H1 (cell line): ENCODE measurements around the gene CDH26. TPM values are rescaled to one million over a fixed set of nuclear protein-coding genes. Genes with fewer than 3 reads are reported as not detected.

ENCODE experiments used
- CTCF ChIA-PET: fragments of 300-600 bp; sonication (Branson Sonifier 250); formaldehyde crosslinking; loops from one replicate; lab custom pipeline; 2021; ENCODE audit not compliant: partially characterized antibody; lab: Charles Lee
- POLR2A ChIA-PET: fragments of 300-600 bp; sonication (Branson Sonifier 250); formaldehyde crosslinking; loops from one replicate; lab custom pipeline; 2021; ENCODE audit warnings: inconsistent platforms; ENCODE audit not compliant: partially characterized antibody; lab: Charles Lee
- DNase-seq, 2 experiments: peaks; one replicate each; pipeline versions ENCODE4 v3.0.0 to v3.0.0-alpha.2; 2010 to 2022; ENCODE audit warnings: low spot score in 2 of 2, low read depth in 1 of 2, mixed read lengths in 1 of 2
- FAIRE-seq: peaks from 2 replicates; lab custom pipeline; 2011; peaks lifted over from hg19 to GRCh38; lab: Jason Lieb, UNC
- H2AFZ ChIP-seq: 2 replicates; pipeline ENCODE4 v1.8.1; 2012; ENCODE audit warnings: low read length, inconsistent platforms
- H2AK5ac ChIP-seq: 2 replicates; pipeline ENCODE4 v1.6.1; 2013; ENCODE audit warnings: low read depth, low read length
- H2BK120ac ChIP-seq: replicated peaks from 2 replicates; pipeline ENCODE3; 2013; ENCODE audit warnings: low read depth, low read length, inconsistent platforms
- H2BK12ac ChIP-seq: 2 replicates; pipeline ENCODE4 v1.6.1; 2013; ENCODE audit warnings: low read depth, low read length
- H2BK15ac ChIP-seq: 2 replicates; pipeline ENCODE4 v1.6.1; 2013; ENCODE audit warnings: low read length
- H2BK20ac ChIP-seq: 2 replicates; pipeline ENCODE4 v1.6.1; 2013; ENCODE audit warnings: low read length
- H2BK5ac ChIP-seq: 2 replicates; pipeline ENCODE4 v1.6.1; 2013; ENCODE audit warnings: low read depth, low read length
- H3K14ac ChIP-seq: 2 replicates; pipeline ENCODE4 v1.6.1; 2013; ENCODE audit warnings: inconsistent platforms; ENCODE audit not compliant: insufficient read length
- H3K18ac ChIP-seq: 2 replicates; pipeline ENCODE4 v1.6.1; 2013; ENCODE audit warnings: low read length; ENCODE audit errors: extremely low read depth
- H3K23ac ChIP-seq: 2 replicates; pipeline ENCODE4 v1.6.1; 2013; ENCODE audit warnings: inconsistent platforms; ENCODE audit not compliant: insufficient read length
- H3K23me2 ChIP-seq: 2 replicates; pipeline ENCODE4 v1.6.1; 2013; ENCODE audit warnings: low read depth, low read length
- H3K27ac ChIP-seq: 2 replicates; pipeline ENCODE4 v1.6.1; 2011; ENCODE audit warnings: low read depth, low read length, inconsistent platforms
- H3K27me3 ChIP-seq, 4 experiments: replicated peaks in 1 of 4; 1 replicate in 1 of 4; 2 replicates in 3 of 4; pipeline versions ENCODE4 v1.6.1 to v1.8.1; 2011 to 2013; ENCODE audit warnings: low read length in 3 of 4, mild to moderate bottlenecking in 3 of 4, inconsistent platforms in 2 of 4, mixed read lengths in 2 of 4, moderate library complexity in 1 of 4; ENCODE audit not compliant: control insufficient read depth in 3 of 4, insufficient read depth in 3 of 4; ENCODE audit errors: extremely low read depth in 1 of 4
- H3K36me3 ChIP-seq, 4 experiments: 2 replicates each; pipeline versions ENCODE4 v1.6.1 to v1.8.1; 2011 to 2013; ENCODE audit warnings: mild to moderate bottlenecking in 4 of 4, low read length in 3 of 4, moderate library complexity in 2 of 4, control low read depth in 1 of 4, inconsistent platforms in 1 of 4; ENCODE audit not compliant: insufficient read depth in 4 of 4, control insufficient read depth in 2 of 4
- H3K4ac ChIP-seq: replicated peaks from 2 replicates; pipeline ENCODE3; 2013; ENCODE audit warnings: low read length, low read depth, mixed read lengths, inconsistent platforms; ENCODE audit not compliant: insufficient read length
- H3K4me1 ChIP-seq, 4 experiments: replicated peaks in 1 of 4; 1 replicate in 1 of 4; 2 replicates in 3 of 4; pipeline versions ENCODE4 v1.6.1 to v1.8.1; 2011 to 2013; ENCODE audit warnings: low read length in 3 of 4, inconsistent platforms in 2 of 4, mixed read lengths in 1 of 4; ENCODE audit not compliant: insufficient read depth in 4 of 4, control insufficient read depth in 3 of 4
- H3K4me2 ChIP-seq, 2 experiments: 2 replicates each; pipeline versions ENCODE4 v1.6.1 to v1.8.1; 2011 to 2013; ENCODE audit warnings: low read depth in 2 of 2, low read length in 2 of 2, control low read depth in 1 of 2, inconsistent platforms in 1 of 2, mild to moderate bottlenecking in 1 of 2; ENCODE audit not compliant: insufficient read depth in 1 of 2
- H3K4me3 ChIP-seq, 4 experiments: fragments of 200-600, 300-600 bp in 1 of 4; sonication (generic), shearing (Covaris generic), sonication (Bioruptor Twin) in 1 of 4; 2 replicates each; pipeline versions ENCODE4 v1.5.1 to v1.8.1; 2011 to 2016; ENCODE audit warnings: low read length in 4 of 4, low read depth in 3 of 4, control low read depth in 2 of 4, inconsistent platforms in 2 of 4, mild to moderate bottlenecking in 2 of 4, mixed read lengths in 1 of 4, moderate library complexity in 1 of 4; ENCODE audit not compliant: insufficient read depth in 2 of 4; ENCODE audit errors: extremely low read depth in 1 of 4
- H3K56ac ChIP-seq: replicated peaks from 2 replicates; pipeline ENCODE3; 2013; ENCODE audit warnings: low read depth, mild to moderate bottlenecking, mixed read lengths, low read length, inconsistent platforms; ENCODE audit not compliant: insufficient read length
- H3K79me1 ChIP-seq: 2 replicates; pipeline ENCODE4 v1.6.1; 2013; ENCODE audit warnings: low read depth, low read length, control low read depth
- H3K79me2 ChIP-seq, 2 experiments: 2 replicates each; pipeline versions ENCODE4 v1.6.1 to v1.8.1; 2012 to 2013; ENCODE audit warnings: low read length in 2 of 2, mild to moderate bottlenecking in 2 of 2, inconsistent platforms in 1 of 2; ENCODE audit not compliant: insufficient read depth in 2 of 2, control insufficient read depth in 1 of 2
- H3K9ac ChIP-seq, 4 experiments: replicated peaks in 1 of 4; 1 replicate in 1 of 4; 2 replicates in 3 of 4; pipeline versions ENCODE4 v1.6.1 to v1.8.1; 2011 to 2013; ENCODE audit warnings: low read depth in 3 of 4, low read length in 3 of 4, control low read depth in 2 of 4, mild to moderate bottlenecking in 2 of 4, moderate library complexity in 2 of 4, inconsistent platforms in 1 of 4; ENCODE audit errors: extremely low read depth in 1 of 4
- H3K9me3 ChIP-seq, 2 experiments: 2 replicates each; pipeline versions ENCODE4 v1.6.1 to v1.8.1; 2012 to 2013; ENCODE audit warnings: mild to moderate bottlenecking in 2 of 2, moderate library complexity in 2 of 2, control low read depth in 1 of 2, inconsistent platforms in 1 of 2, low read depth in 1 of 2, low read length in 1 of 2, mixed read lengths in 1 of 2; ENCODE audit not compliant: insufficient read depth in 2 of 2
- H4K20me1 ChIP-seq, 2 experiments: replicated peaks in 1 of 2; 2 replicates each; pipeline versions ENCODE3 to v1.8.1; 2011 to 2013; ENCODE audit warnings: inconsistent platforms in 2 of 2, low read length in 2 of 2, mild to moderate bottlenecking in 1 of 2; ENCODE audit not compliant: insufficient read depth in 2 of 2, control insufficient read depth in 1 of 2
- H4K5ac ChIP-seq: 2 replicates; pipeline ENCODE4 v1.6.1; 2013; ENCODE audit warnings: low read length, low read depth, mixed read lengths, inconsistent platforms; ENCODE audit not compliant: insufficient read length
- H4K8ac ChIP-seq: 2 replicates; pipeline ENCODE4 v1.8.0; 2013; ENCODE audit warnings: mild to moderate bottlenecking, moderate library complexity, low read length, inconsistent platforms; ENCODE audit not compliant: insufficient read depth; ENCODE audit errors: extremely low read depth
- H4K91ac ChIP-seq: replicated peaks from 2 replicates; pipeline ENCODE3; 2013; ENCODE audit warnings: low read length, mixed read lengths, inconsistent platforms; ENCODE audit not compliant: insufficient read length
- ASH2L ChIP-seq: fragments of 200-600, 300-600 bp; sonication (generic); IDR thresholded peaks from one replicate; pipeline ENCODE4 v1.7.1; 2017; ENCODE audit warnings: low read length
- CEBPB ChIP-seq: IDR thresholded peaks from 2 replicates; pipeline ENCODE4 v1.6.1; 2012; ENCODE audit warnings: low read depth, low read length
- CREB1 ChIP-seq: IDR thresholded peaks from 2 replicates; pipeline ENCODE4 v1.6.1; 2012; ENCODE audit warnings: inconsistent platforms
- EGR1 ChIP-seq: IDR thresholded peaks from 2 replicates; pipeline ENCODE4 v1.6.1; 2011; ENCODE audit warnings: low read depth, low read length, borderline replicate concordance
- GABPA ChIP-seq: IDR thresholded peaks from 2 replicates; pipeline ENCODE4 v1.6.1; 2011; ENCODE audit warnings: mild to moderate bottlenecking, low read length, moderate library complexity, borderline replicate concordance; ENCODE audit not compliant: insufficient read depth
- GTF2F1 ChIP-seq: IDR thresholded peaks from 2 replicates; pipeline ENCODE4 v1.6.1; 2012; ENCODE audit warnings: low read depth, low read length, improper control_type of control experiment, borderline replicate concordance
- NANOG ChIP-seq: IDR thresholded peaks from 2 replicates; pipeline ENCODE4 v1.6.1; 2011; ENCODE audit warnings: low read length, low read depth, mild to moderate bottlenecking, inconsistent platforms; ENCODE audit not compliant: insufficient read depth, poor library complexity, severe bottlenecking
- PHF8 ChIP-seq: fragments of 200-600 bp; sonication (generic); conservative IDR thresholded peaks from 2 replicates; pipeline ENCODE4 v1.7.1; 2012; ENCODE audit warnings: low read depth, mild to moderate bottlenecking, inconsistent platforms, low read length, moderate library complexity
- SP1 ChIP-seq: IDR thresholded peaks from 2 replicates; pipeline ENCODE4 v1.6.1; 2011; ENCODE audit warnings: low read depth, low read length
- TAF7 ChIP-seq: optimal IDR thresholded peaks from 2 replicates; pipeline ENCODE3; 2011; ENCODE audit warnings: low read depth, mild to moderate bottlenecking, inconsistent platforms, low read length, moderate library complexity, borderline replicate concordance
- WGBS, 2 experiments: shearing (Covaris generic) in 1 of 2; methylation state at CpG; one replicate each; pipeline versions ENCODE4 v1.1.6 to v1.1.7; 2013 to 2015; ENCODE audit warnings: low lambda C conversion rate in 2 of 2, mixed read lengths in 2 of 2, inconsistent platforms in 1 of 2, low coverage in 1 of 2, missing lambda C conversion rate in 1 of 2; ENCODE audit not compliant: insufficient replicate concordance in 2 of 2, insufficient coverage in 1 of 2, insufficient read length in 1 of 2; ENCODE audit errors: extremely low coverage in 1 of 2, missing lambda C conversion rate in 1 of 2; 5-methylcytosine and 5-hydroxymethylcytosine counted together
- polyA plus RNA-seq, 7 experiments: library from polyadenylated mRNA; depleted of rRNA in 3 of 7; stranded (reverse) in 5 of 7; unstranded in 2 of 7; fragments of >200 nt in 5 of 7; fragments of 200-250 nt in 2 of 7; gene quantifications; 1 replicate in 5 of 7; 2 replicates in 1 of 7; 4 replicates in 1 of 7; pipeline versions ENCODE4 v1.2.1 to v1.2.3, GENCODE V29; 2011 to 2013; ENCODE audit warnings: missing spikeins in 2 of 7, mixed read lengths in 2 of 7
- total RNA-seq: library from RNA; stranded (reverse); fragmentation: NEBNext Ultra II Directional; extraction: Animal tissue kit (Norgen Biotek cat#: 25700); gene quantifications from 2 replicates; pipeline ENCODE4 v1.2.1, GENCODE V29; 2021

CDH26 gene
- total and polyA plus RNA-seq, 2 of the 8 experiments (the other 6 are each of a cell fraction or from before 2014, with no cell fraction given), result 1.5 to 1.7 TPM

- Histone ChIP-seq H3K9ac (no peak overlapping the region), H2BK20ac (no peak overlapping the region), H4K8ac (no peak overlapping the region; the same call in 1 of the 2 replicates), H4K91ac (no peak overlapping the region), H2BK5ac (no peak overlapping the region), H3K27me3 (peaks cover 0 to 3% (median under 1%) of the 10 kb centered on the region in 4 experiments; a peak in 1 of 7 replicates), H3K36me3 (no peaks in the 10 kb centered on the region), H3K56ac (no peak overlapping the region), H3K23me2 (no peaks in the 10 kb centered on the region), H2BK120ac (no peak overlapping the region), H2AFZ (no peak overlapping the region), H3K9me3 (no peaks in the 10 kb centered on the region), H3K4me3 (no peak overlapping the region), H3K4ac (no peak overlapping the region), H2BK15ac (no peak overlapping the region), H3K79me2 (no peaks in the 10 kb centered on the region), H4K5ac (no peak overlapping the region), H3K14ac (no peak overlapping the region), H4K20me1 (no peaks in the 10 kb centered on the region), H2AK5ac (no peak overlapping the region), H3K27ac (no peak overlapping the region), H2BK12ac (no peak overlapping the region), H3K18ac (no peak overlapping the region), H3K4me1 (no peaks in the 10 kb centered on the region), H3K4me2 (no peak overlapping the region), H3K79me1 (no peaks in the 10 kb centered on the region), H3K23ac (no peak overlapping the region)
- no peak for FAIRE-seq
- 89% methylated on average over 11 of the region's 11 CpGs; no CpG with 5 or more reads in 1 of the 2 experiments for WGBS, 2 experiments
- no peak for DNase-seq
- ChIA-PET POLR2A (no interaction called here), CTCF (interaction anchor here (1.8 kb wide), 1 partner anchor 9 kb away, joined by 7 read pairs; no protein-coding TSS in a partner anchor)
- no peak for TF ChIP-seq TAF7
- TF ChIP-seq ASH2L, result no peak
- TF ChIP-seq NANOG, result no peak
- no peak for TF ChIP-seq EGR1
- TF ChIP-seq CEBPB, result no peak
- TF ChIP-seq CREB1, result no peak
- TF ChIP-seq PHF8, result no peak
- no peak for TF ChIP-seq GABPA
- no peak for TF ChIP-seq SP1
- TF ChIP-seq GTF2F1, result no peak
Measured at GRCh38 chr20:60001108-60001507, 42.9 kb downstream of the CDH26 start.
